Kidney epithelial cell (primary cell): ENCODE data around the gene LONRF2. TPM values are rescaled to one million over a fixed set of nuclear protein-coding genes. Genes with fewer than 3 reads are reported as not detected.

ENCODE experiments used
- DNase-seq: peaks from one replicate; pipeline ENCODE4 v3.0.0-alpha.2; 2010; ENCODE audit warnings: low read depth
- H3K27me3 ChIP-seq: 2 replicates; pipeline ENCODE4 v1.6.0; 2011; ENCODE audit warnings: low read length; ENCODE audit not compliant: control insufficient read depth, insufficient read depth
- H3K36me3 ChIP-seq: 2 replicates; pipeline ENCODE4 v1.5.1; 2011; ENCODE audit warnings: low read length; ENCODE audit not compliant: control insufficient read depth, insufficient read depth
- H3K4me3 ChIP-seq: 2 replicates; pipeline ENCODE4 v1.5.1; 2011; ENCODE audit warnings: low read depth, mild to moderate bottlenecking, control low read depth, low read length
- total RNA-seq: library from RNA; depleted of rRNA; stranded (reverse); fragments of >200 nt; gene quantifications from 2 replicates; pipeline ENCODE4 v1.2.3, GENCODE V29; 2015
- TF ChIP-seq, protein P1 (sequence below): IDR thresholded peaks from 2 replicates; pipeline ENCODE4 v1.5.1; 2011; ENCODE audit warnings: mild to moderate bottlenecking, moderate library complexity, low read length, control low read depth, inconsistent platforms; ENCODE audit not compliant: insufficient read depth, poor library complexity, severe bottlenecking

The LONRF2 gene
- total RNA-seq, 1 donor from 2014 or later: 3.3 TPM

- no peak for DNase-seq
- Histone ChIP-seq H3K36me3 (no peaks in the 10 kb centered on the region), H3K27me3 (no peaks in the 10 kb centered on the region), H3K4me3 (no peak overlapping the region)
- TF ChIP-seq, protein P1, sequence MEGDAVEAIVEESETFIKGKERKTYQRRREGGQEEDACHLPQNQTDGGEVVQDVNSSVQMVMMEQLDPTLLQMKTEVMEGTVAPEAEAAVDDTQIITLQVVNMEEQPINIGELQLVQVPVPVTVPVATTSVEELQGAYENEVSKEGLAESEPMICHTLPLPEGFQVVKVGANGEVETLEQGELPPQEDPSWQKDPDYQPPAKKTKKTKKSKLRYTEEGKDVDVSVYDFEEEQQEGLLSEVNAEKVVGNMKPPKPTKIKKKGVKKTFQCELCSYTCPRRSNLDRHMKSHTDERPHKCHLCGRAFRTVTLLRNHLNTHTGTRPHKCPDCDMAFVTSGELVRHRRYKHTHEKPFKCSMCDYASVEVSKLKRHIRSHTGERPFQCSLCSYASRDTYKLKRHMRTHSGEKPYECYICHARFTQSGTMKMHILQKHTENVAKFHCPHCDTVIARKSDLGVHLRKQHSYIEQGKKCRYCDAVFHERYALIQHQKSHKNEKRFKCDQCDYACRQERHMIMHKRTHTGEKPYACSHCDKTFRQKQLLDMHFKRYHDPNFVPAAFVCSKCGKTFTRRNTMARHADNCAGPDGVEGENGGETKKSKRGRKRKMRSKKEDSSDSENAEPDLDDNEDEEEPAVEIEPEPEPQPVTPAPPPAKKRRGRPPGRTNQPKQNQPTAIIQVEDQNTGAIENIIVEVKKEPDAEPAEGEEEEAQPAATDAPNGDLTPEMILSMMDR: no peak
These were observed 45.6 kb downstream of the LONRF2 start for GRCh38 chr2:100276716-100277115.

- DNase-seq: no peak
- H3K27me3 ChIP-seq: no peaks in the 10 kb centered on the region
- H3K36me3 ChIP-seq: no peaks in the 10 kb centered on the region
- TF ChIP-seq, protein P1: no peak
- H3K4me3 ChIP-seq: no peak overlapping the region
These were observed 47.1 kb downstream of the LONRF2 start for GRCh38 chr2:100275200-100275589.

DNA sequence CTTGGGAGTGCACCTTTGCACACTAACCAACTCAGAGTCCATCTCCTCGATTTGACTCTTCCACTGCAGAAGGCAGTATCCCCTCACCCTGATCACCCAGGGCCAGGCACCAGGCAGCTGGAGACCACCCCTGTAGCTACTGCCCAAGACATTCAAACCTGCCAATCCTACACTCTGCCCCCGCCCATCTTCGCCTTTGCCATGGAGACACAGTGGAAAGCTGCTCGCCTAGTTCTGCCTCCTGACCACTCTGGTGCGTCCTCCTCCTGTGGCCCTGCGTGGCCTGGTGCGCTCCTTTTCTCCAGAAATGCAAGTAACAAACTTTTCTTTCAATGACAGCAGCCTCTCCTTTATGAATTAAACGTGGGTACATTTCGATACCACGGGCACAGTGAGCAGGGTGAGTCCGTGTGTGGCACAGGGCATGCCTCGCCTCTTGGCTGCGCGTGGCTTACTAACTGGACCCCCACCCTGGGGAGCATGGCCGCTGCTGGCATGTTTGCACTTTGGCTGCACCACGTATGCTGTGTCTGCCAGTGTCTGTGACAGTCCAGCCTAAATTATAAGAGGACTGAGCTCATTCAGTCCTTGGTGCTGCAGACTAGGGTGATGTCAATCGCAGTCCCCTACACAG lies 47.6 kb downstream of the LONRF2 start:
- DNase-seq: no peak
- H3K27me3 ChIP-seq: no peaks in the 10 kb centered on the region
- TF ChIP-seq, protein P1: no peak
- no peaks in the 10 kb centered on the region for H3K36me3 ChIP-seq
- no peak overlapping the region for H3K4me3 ChIP-seq

- H3K4me3 ChIP-seq: no peak overlapping the region
- no peaks in the 10 kb centered on the region for H3K27me3 ChIP-seq
- H3K36me3 ChIP-seq: no peaks in the 10 kb centered on the region
- TF ChIP-seq, protein P1: no peak
- DNase-seq: no peak
These were observed 48.2 kb downstream of the LONRF2 start for GRCh38 chr2:100274076-100274475.

- Histone ChIP-seq H3K4me3 (no peak overlapping the region), H3K36me3 (no peaks in the 10 kb centered on the region), H3K27me3 (no peaks in the 10 kb centered on the region)
- no peak for DNase-seq
- TF ChIP-seq, protein P1: no peak
These were observed 48.9 kb downstream of the LONRF2 start for GRCh38 chr2:100273387-100273786.

DNA sequence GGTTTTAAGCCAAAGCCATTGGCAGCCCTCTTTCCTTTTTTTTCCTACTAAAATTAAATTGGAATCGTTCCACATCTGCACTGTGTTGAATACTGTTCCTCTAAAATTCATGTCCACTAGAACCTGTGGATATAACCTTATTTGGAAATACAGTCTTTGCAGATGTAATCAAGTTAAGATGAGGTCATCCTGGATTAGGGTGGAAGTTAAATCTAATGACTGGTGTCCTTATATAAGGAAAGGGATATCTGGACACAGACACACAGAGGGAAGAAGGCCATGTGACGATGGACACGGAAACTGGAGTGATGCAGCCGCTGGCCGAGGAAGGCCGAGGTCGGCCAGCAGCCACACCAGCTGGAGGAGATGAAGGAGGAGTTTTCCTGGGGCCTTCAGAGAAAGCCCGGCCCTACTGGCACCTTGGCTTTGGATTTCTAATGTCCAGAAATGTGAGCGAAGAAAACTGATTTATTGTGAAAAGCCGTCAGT lies 49.4 kb downstream of the LONRF2 start:
- Histone ChIP-seq H3K36me3 (no peaks in the 10 kb centered on the region), H3K4me3 (no peak overlapping the region), H3K27me3 (no peaks in the 10 kb centered on the region)
- DNase-seq: no peak
- TF ChIP-seq, protein P1: no peak
